KG1 (cell line): ENCODE data around the gene ECI1.
A peak's percentile ranks its signal among the peaks of the same experiment; 100 is the strongest.
"Not testable (repeated sequence)": the region's sequence is repeated elsewhere in the genome, so short reads cannot be mapped to it uniquely, and the experiment has no call there.

Experiments
- DNase-seq: peaks from one replicate; lab custom pipeline; 2025; lab: John Stamatoyannopoulos, UW

Gene ECI1

DNA sequence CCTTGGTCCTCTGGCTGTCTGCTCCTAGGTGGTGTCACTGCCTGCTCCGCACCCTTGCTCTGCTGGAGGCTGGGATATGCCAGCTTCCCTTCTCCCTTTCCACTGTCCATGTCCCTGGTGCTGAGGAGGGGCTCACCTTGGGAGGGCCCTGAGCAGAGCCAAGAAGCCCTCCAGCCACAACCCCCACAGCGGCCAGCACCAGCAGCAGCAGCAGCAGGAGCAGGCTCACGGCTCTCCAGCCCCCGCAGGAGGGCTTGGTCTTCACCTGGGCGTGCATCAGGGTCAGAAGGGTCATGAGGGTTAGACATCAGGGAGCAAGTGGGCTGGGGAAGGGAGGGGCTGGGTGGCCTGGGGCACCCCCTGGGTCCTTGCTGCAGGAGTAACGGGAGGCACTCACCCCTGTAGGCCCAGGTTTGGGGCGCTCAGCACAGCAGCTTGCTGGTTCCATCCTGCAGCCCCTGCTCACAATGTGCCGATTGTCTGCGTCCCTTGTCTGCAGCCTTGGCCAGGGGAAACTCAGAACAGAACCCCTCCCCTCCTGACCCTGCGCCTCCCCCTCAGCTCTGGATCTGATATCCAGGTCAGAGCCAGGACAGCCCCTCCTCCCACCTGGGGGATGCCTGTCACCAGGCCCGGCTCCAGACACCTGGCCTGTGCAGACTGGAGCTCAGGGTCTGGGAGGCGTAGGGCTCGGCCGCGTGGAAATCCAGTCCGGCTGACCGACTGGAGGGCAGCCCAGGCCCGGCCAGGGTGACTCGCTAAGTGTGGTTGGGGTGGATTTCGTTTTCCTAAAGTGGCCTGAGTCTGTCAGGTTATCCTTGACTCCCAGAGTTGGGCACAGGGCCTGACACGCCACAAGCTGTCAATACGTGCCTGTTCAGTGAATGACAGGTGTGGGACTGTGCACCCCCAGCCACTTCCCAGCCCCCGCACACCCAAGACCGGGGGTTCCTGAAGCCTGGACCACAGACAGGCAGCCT is 40.7 kb downstream of the ECI1 start, which contains the start of gene BRICD5:
Gene BRICD5 (minus strand): TSS at position 478 of the 980 bp plus-strand sequence. CDS start 30 bp downstream, at position 448.
- no peak for DNase-seq

- no peak for DNase-seq
Observed at GRCh38 chr16:2210009-2210332, 41.4 kb downstream of the ECI1 start.

DNA sequence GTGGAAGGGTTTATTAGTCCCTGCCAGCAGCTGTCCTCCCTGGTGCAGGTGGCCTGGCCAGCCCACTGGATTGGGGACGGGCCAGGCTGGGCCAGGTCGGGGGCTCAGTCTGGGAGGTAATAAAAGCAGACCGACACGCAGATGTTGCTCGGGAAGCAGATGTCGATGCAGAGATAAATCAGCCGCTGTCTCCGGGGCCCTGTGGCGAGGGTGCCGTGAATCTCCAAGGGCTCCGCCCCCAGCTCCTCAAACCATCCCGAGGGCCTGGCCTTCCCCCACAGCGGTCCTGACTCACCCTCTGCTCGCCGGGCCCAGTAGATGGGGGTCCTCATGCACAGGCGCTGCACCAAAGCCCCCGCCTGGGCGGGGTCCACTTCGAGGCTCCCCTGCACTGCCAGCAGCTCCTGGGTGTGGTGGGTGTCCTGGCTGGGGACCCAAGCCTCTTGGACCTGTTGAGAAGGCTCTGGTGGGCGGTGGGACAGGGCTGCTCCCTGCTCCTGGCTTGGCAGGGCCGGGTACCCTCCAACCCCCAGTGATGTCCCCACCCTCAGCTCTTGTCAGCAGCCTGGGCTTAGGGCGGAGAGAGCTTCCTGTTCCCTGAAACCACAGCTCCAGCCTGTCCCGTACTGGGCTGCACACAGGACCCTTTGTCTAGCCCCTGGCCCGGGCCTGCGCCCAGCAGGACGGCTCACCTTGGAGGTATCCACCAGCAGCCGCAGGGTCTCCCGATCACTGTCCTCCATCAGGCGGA is 42.0 kb downstream of the ECI1 start:
- DNase-seq, result no peak

- DNase-seq, result no peak
Observed at GRCh38 chr16:2208772-2209171, 42.6 kb downstream of the ECI1 start.

DNA sequence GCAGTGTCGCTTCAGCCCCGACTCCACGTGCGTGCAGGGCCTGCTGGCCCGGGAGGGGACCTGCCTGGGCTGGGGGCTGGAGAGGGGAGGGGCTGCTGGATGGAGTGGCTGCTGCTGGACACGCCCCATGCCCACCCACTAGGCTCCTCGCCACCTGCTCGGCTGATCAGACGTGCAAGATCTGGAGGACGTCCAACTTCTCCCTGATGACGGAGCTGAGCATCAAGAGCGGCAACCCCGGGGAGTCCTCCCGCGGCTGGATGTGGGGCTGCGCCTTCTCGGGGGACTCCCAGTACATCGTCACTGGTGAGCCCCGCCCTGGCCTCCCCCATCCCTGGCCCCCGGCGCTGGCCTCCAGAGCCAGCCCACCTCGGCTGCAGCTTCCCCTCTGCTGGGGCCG is 43.1 kb downstream of the ECI1 start:
- no peak for DNase-seq

DNA sequence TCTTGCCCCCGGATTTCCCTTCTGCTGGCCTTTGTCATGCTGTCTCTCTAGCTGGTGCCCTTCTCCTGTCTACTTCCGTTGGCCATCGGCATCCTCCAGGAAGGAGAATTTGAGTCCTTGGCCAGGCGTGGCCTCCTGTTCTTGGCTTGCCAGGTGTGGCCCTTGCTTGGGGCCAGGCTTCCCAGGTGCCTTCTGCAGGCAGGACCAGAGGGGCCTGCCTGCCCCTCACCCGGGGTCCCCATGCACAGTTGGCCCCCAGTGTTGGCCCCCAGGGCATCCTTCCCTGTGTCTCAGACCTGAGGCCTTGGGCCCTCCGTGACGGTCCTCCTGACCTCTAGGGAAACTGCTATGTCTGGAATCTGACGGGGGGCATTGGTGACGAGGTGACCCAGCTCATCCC is 43.5 kb downstream of the ECI1 start:
- no peak for DNase-seq

GRCh38 chr16:2206780-2207433 is 44.5 kb downstream of the ECI1 start:
- no peak for DNase-seq

- no peak for DNase-seq
Observed at GRCh38 chr16:2206420-2206779, 45.0 kb downstream of the ECI1 start.

- no peak for DNase-seq
Observed at GRCh38 chr16:2205967-2206313, 45.4 kb downstream of the ECI1 start.

- DNase-seq, result peak; percentile 92
Observed at GRCh38 chr16:2205104-2205966, 46.1 kb downstream of the ECI1 start, which contains the start of gene MLST8. TSS of gene MLST8 (plus strand) at chr16:2205454. CDS start at chr16:2206086, 632 bp downstream.

DNA sequence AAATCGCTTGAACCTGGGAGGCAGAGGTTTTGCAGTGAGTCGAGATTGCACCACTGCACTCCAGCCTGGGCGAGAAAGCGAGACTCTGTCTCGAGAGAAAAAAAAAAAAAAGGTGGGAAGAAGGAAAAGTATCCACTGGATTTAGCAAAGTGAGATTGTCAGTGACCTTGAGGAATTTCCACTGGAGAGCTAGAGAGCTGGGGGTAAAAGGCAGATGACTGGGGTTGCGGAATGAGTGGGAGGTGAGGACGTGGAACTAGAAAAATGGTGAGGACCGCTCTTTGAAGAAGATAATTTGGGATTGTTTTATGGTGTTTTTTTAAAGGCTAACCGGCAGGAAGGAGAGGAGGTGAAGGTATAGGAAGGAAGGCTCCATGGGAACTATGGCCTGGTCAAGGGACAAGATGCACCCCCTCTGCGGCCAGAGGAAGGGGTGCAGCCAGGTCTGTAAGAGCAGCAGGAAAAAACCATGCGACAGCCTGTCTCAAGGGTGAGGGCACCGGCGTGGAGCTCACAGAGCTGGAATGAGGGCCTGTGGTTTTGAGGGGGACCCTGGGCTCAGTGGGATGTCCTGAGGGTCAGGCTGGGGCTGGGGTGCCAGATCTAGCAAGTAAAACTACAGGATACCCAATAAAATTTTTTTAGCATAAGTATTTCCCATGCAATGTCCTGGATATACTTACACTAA is 46.8 kb downstream of the ECI1 start:
- DNase-seq, result no peak

- not testable (repeated sequence) for DNase-seq
Observed at GRCh38 chr16:2203119-2203688, 48.2 kb downstream of the ECI1 start.

DNA sequence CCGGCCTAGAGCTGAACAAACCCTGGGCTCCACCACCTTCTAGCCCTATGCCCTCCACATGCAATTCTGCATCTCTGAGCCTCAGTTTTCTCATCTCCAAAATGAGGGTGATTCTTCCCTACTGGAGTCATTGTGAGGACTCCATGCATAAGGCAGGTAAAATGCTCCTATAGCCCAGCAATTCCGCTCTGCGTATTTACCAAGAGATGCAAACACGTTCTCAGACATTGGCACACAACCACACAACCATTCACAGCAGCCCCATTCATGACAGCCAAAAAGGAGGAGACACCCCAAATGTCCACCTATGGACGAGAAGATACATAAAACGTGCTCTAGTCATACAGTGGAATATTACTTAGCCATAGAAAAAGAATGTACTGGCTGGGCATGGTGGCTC is 51.1 kb downstream of the ECI1 start:
- no peak for DNase-seq

- DNase-seq, result no peak
Observed at GRCh38 chr16:2199621-2200139, 51.7 kb downstream of the ECI1 start.

GRCh38 chr16:2199095-2199494 is 52.3 kb downstream of the ECI1 start:
- DNase-seq, result no peak

DNA sequence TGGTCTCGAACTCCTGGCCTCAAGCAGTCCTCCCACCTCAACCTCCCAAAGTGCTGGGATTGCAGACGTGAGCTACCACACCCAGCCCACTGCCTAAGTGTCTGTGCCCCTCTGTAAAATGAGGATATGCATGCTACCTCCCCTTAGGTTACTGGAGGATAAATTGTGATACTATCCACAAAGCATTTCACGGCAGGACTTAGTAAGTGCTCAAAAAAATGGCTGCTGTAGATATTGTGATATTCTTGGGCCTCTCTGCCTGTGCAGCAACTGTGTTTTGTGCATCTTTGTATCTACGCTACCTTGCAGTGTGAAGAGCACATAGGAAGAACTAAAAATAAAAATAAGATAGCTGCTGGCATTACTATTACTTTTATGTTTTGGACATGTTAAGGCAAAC is 53.1 kb downstream of the ECI1 start:
- DNase-seq, result no peak

DNA sequence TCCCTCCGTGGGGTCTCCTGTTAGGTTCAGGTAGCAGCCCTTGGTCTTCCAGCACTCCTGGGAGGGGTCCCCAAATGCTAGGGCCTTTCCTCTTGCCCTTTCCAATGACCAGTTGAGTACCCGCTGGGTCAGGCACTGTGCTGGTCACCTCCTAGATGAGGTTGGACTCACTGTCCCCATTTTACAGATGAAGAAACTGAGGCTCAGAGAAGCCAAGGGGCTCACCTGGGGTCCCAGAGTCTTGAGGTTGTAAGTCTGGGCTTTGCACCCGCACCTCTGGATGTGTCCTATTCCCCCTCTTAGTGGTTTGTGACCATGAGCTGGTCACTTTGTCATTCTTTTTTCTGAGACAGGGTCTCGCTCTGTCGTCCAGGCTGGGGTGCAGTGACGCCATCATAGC is 53.6 kb downstream of the ECI1 start:
- DNase-seq, result no peak

GRCh38 chr16:2196981-2197511 is 54.3 kb downstream of the ECI1 start:
- no peak for DNase-seq

DNA sequence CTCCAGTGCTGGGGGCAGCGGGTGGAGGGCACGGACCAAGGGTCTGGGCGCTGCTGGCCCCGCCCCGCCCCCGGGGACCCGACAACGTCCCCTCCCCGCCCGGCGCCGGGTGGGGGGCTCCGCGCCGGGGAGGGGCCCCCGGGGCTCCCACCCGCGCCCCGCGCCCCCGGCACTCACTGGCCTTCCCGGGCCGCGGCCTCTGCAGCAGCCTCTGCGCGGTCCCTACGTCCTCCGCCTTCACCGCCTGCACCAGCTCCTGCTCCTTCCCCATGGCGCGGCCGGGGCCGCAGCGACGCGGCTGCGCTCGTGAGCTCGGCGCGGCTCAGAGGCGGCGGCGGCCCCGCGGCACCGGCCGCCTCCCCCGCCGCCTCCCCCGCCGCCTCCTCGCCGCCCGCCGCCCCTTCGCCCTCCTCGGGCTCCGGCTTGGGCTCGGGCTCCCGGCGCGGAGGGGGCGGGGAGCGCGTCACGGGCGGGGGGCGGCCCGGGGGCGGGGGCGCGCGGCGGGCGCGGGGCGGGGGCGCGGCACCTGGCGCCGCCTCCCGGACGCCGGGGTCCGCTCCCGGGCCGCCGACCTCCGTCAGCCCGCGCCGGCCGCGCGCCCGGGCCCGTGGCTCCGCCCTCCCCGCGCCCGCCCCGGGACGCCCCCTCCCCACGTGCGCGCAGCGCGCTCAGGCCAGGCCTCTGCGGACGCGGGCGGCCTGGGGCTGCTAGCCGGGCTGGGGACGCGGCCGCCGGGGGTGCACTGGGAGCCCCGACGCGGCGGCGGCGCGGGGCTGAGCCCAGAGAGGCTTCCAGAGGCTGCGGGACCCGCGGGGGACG is 55.0 kb downstream of the ECI1 start, which contains the start of gene CASKIN1:
Gene CASKIN1 (minus strand): TSS at position 444 of the 819 bp plus-strand sequence. CDS start 173 bp downstream, at position 271.
- DNase-seq, result no peak
